GM21447 (cell line): ENCODE measurements around the gene OASL.
"Not testable (repeated sequence)": the region's sequence is repeated elsewhere in the genome, so short reads cannot be mapped to it uniquely, and the experiment has no call there.

Experiments used
- ATAC-seq: cut with Tn5 transposase; IDR thresholded peaks from one replicate; pipeline ENCODE4 v1.9.1; 2021; ENCODE audit not compliant: unreplicated experiment

OASL gene

DNA sequence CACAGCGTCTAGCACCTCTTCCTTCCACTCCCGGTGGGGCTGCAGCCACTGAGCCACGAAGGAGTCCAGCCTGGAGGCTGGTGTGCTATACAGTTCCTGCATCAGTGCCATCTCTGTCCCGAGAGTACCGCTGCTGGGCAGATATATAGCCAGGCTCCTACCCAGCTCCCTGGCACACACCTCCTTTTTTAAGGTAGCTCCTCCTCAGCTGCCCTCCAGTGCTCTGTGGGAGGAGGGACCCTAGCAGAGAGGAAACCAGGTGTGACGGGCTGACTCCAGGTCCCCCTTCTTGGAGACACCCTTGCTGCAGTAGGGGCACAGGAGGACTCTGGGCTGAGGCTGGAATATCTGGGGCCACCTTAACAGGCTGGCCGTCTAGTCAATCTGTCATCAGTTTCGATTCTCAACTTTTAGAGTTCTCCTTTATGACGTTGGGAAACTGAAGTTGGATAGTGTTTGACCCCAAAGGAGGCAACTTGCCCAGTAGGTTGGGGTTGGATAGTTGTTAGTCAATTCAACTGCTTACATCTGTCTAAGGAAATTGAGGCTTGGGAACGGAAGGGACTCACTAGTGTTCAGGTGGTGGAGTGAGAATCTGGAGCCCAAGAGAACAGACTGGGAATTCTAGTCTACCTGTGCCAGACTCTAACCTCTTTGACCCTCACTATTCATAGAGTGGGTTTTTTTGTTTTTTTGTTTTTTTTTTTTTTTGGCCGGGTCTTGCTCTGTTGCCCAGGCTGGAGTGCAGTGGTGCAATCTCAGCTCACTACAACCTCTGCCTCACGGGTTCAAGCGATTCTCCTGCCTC is at the start of gene OASL:
Gene OASL (minus strand): TSS at position 386 of the 808 bp plus-strand sequence. CDS start 275 bp downstream, at position 111.
- peak; percentile 86 for ATAC-seq

DNA sequence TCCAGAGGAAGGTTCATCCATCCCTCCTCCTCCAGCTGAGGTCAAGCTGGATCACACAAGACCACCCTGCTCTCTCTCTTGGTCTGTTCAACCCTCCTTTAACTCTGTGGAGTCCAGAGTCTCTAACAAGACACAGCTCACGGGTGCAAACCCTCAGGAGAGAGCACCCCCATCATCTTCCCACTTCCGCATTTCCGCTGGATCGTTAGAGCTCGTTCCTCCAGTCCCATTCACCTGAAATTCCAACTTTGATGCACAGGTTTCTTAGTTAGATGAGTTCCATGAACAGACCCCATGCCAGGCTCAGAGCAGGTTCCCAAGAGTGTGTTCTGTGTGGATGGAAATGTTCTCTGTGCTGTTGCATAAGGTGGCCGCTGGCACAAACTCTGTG is 49.1 kb upstream of the OASL start:
- ATAC-seq, result no peak

GRCh38 chr12:121087467-121088194 is 48.6 kb upstream of the OASL start:
- no peak for ATAC-seq

DNA sequence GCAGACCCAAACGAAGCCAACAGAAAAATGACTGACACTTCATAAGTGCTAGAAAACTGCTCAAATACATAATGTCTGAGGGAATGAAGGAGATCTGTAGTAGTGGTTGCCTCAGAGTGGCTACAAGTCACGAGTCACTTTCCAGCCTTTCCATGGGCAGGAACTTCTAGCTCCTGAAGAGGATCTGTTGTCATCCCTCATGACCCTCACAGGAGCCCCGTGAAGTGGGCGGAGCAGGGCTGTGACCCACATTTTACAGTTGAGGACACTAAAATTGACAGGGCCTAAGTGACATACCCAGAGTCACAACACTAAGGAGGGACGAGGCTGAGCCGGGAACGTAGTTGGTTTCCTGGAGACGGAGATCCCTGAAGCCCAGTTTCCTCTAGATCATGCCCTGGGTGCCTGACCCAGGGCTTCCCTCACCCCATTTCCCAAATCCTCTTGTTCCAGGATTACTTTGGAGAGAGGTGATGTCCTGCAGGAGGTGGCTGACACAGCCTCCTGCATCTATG is 47.8 kb upstream of the OASL start:
- no peak for ATAC-seq

- ATAC-seq, result no peak
Observed at GRCh38 chr12:121085506-121086353, 46.7 kb upstream of the OASL start.

GRCh38 chr12:121085069-121085468 is 46.0 kb upstream of the OASL start:
- no peak for ATAC-seq

- no peak for ATAC-seq
Observed at GRCh38 chr12:121084229-121084628, 45.2 kb upstream of the OASL start.

DNA sequence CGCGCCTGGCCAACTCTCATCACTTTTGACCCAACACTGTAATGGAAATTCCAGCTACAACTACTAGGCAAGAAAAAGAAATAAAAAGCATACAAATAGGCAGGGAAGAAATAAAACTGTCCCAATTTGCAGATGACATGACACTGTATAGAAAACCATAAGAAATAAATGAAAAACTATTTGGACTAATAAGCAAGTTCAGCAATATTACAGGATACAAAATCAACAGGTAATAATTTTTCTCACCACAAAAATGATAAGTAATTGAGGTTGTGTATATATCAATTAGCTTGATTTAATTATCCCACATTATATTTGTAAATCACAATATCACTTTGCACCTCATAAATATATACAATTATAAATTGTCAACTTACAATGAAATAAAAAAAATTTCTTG is 41.9 kb upstream of the OASL start:
- ATAC-seq, result no peak

GRCh38 chr12:121079736-121080272 is 40.8 kb upstream of the OASL start:
- no peak for ATAC-seq

- not testable (repeated sequence) for ATAC-seq
Observed at GRCh38 chr12:121077440-121077839, 38.4 kb upstream of the OASL start.

- not testable (repeated sequence) for ATAC-seq
Observed at GRCh38 chr12:121075911-121076310, 36.9 kb upstream of the OASL start.

- no peak for ATAC-seq
Observed at GRCh38 chr12:121072147-121072546, 33.1 kb upstream of the OASL start.

DNA sequence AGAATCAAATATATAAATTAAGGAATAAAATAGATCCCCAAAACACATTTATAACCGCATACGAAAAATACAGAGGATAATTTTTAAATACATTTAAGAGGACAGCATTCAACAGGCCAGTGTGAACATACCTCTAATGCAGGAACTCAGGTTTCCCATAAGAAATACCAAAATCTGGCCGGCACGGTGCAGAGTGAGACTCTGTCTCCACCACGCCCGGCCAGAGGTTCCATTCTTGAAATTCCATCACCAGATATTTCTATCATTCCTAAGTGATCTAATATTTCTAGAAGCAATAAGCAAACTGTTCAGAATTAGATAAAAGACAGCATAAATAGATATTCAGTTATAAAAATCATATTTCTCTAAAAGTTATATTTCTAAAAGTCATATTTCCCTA is 30.2 kb upstream of the OASL start:
- ATAC-seq, result no peak

DNA sequence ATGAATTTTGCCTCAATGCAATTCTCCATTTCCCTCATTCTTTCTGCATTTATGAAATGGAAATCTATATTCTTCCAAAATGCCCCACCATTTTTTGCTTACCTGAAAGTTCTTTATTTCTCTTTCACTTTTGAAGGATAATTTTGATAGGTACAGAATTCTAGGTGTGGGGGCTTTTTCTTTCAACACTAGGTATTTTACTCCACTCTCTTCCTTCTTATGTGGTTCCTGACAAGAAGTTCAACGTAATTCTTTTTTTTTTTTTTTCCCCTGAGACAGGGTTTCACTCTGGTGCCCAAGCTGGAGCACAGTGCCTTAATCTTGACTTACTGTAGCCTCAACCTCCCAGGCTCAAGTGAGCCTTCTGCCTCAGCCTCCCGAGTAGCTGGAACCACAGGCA is 26.3 kb upstream of the OASL start:
- no peak for ATAC-seq

GRCh38 chr12:121064586-121064985 is 25.5 kb upstream of the OASL start:
- not testable (repeated sequence) for ATAC-seq

DNA sequence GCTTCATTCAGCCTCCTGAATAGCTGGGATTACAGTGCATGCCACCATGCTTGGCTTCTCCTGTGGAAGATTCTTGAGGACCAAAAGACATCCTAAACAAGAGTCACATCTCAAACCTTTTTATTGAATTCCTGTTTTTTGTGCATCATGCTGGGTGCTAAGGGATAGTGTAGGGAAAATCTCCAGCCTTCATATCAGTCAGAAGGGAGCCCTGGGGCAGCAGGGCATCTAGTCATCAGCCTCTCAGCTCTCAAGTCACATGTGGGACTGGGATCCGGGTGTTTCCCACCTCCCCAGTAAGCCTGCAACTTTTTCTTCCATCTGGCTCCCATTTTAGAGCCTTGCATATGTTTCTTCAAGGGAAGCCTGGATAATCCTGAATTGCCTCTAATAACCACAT is 25.1 kb upstream of the OASL start:
- ATAC-seq, result no peak

GRCh38 chr12:121062391-121063045 is 23.5 kb upstream of the OASL start:
- ATAC-seq, result no peak

DNA sequence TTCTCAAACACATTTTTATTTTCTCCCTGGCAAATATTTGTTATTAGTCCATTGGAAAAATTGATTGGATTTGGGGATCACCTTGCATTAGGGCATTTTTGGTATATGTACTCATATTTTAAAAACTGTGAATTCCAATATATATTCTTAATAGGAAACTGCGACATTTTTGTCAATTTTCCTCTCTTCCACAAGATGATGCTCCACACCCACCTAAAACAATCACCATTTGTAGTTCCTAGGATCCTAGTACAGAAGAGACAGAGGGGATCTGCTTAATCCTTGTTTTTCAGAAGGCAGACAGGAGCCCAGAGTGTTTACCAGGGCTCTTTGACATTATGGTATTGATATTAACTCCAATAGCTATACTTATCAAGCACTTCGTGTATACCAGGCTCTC is 22.8 kb upstream of the OASL start:
- no peak for ATAC-seq

- ATAC-seq, result peak; percentile 80
Observed at GRCh38 chr12:121060149-121061001, 21.3 kb upstream of the OASL start.
